ENCODE measurements around the gene TMEM109. TPM values are rescaled to one million over a fixed set of nuclear protein-coding genes. Genes with fewer than 3 reads are reported as not detected.

TMEM109 gene
- polyA plus RNA-seq, 1 donor from 2014 or later: 259 TPM

DNA sequence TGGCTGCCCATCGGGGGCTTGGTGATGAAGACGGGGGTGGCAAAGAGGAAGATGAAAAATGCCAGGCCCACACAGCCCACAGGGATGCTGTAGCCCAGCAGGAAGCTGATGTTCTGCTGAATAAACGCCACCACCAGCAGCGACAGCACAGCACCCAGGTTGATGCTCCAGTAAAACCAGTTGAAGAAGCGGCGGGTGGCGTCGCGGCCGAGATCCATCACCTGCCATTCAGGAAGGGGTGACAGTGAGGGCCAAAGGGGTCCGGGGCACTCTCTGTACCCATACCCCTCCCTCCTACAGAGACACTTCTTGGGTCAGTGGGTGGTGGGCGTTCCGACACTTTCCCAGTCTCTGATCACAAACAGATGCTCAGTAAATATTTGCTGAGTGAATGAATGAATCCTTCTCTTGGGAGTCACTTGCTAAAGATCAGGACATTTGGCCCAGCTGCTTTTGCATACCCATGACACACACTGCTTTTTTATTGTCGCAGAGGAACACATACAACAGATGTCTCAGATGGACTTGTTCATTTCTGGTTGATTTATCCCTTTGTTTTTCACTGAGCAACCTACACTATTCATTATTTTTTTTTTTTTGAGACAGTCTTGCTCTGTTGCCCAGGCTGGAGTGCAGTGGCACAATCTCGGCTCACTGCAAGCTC, 32.8 kb downstream of the TMEM109 start:
- Mint-ChIP-seq H3K27ac (peak overlapping the region; percentile 54 to 91 (median 63)), H3K36me3 (peaks cover 9% of the 10 kb centered on the region), H3K9me3 (no peaks in the 10 kb centered on the region), H3K27me3 (no peaks in the 10 kb centered on the region), H3K4me3 (peak overlapping the region in 1 of 4 donors; percentile 9), H3K4me1 (peaks cover 27 to 58% (median 36%) of the 10 kb centered on the region in 3 donors)

DNA sequence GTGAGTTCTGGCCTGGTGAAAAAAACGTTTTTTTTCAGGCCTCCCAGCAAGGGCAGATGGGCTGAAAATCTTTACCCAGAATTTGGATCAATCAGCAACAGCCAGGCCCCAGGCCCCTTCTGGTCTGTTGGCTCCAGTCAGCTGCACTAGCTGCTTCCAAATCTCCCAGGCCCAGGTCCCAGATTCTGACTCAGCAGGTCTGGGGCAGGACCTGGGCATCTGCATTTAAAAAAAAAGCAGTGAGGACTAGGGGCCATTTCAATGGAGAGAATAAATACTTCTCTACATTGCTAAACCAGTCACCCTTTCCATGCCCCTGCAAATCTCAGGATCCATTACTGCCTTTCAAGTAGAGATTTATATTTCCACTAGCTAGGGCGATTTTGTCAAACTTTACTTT, 33.7 kb downstream of the TMEM109 start:
- peak overlapping the region in 2 of 3 donors; percentile 10 to 46 for H3K27ac Mint-ChIP-seq
- H3K27me3 Mint-ChIP-seq: no peaks in the 10 kb centered on the region
- peaks cover 27 to 54% (median 34%) of the 10 kb centered on the region in 3 donors for H3K4me1 Mint-ChIP-seq
- peaks cover 9% of the 10 kb centered on the region for H3K36me3 Mint-ChIP-seq
- no peaks in the 10 kb centered on the region for H3K9me3 Mint-ChIP-seq
- peak overlapping the region in 1 of 4 donors; percentile 84 for H3K4me3 Mint-ChIP-seq

DNA sequence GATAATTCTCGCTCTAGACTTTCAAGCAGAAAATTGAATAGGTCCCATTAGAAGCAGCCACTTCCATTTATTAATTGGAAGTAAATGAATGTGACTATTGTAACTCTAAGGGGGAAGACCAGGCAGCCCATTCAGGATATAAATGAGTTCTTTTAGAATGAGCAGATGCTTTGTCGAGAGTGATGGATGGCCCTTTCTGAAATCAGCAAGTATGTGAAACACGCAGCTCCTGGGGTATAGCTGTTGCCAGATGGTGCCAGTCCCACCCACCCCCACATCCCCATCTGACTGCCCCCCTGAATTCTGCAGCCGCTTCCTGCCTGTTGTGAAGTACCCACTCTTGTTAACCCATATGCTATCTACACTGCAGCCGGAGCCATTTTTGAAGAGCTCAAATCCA, 34.3 kb downstream of the TMEM109 start:
- H3K36me3 Mint-ChIP-seq: peaks cover 9% of the 10 kb centered on the region
- H3K27ac Mint-ChIP-seq: peak overlapping the region in 2 of 3 donors; percentile 30 to 74
- H3K9me3 Mint-ChIP-seq: no peaks in the 10 kb centered on the region
- H3K4me3 Mint-ChIP-seq: peak overlapping the region in 3 of 4 donors; percentile 76 to 91 (median 84)
- peaks cover 28 to 54% (median 34%) of the 10 kb centered on the region in 3 donors for H3K4me1 Mint-ChIP-seq
- no peaks in the 10 kb centered on the region for H3K27me3 Mint-ChIP-seq

DNA sequence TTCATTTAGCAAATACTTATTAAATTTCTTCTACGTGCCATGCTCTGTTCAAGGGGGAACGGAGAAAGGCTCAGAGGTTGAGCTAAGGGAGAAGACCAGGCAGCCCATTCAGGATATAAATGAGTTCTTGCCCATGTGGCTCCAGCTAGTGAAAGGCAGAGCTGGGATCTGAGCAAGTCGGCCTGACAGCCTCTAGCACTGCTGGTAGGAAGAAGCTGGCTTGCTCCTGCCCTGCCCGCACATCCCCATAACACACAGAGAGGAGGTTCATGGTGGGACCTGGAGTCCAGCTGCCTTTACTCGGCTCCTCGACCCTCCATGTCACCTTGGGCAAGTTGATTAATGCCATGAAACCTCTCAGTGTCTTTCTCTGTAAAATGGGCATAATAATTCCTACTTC, 36.1 kb downstream of the TMEM109 start:
- Mint-ChIP-seq H3K27ac (peak overlapping the region; percentile 70 to 93 (median 90)), H3K9me3 (no peaks in the 10 kb centered on the region), H3K4me1 (peaks cover 31 to 52% (median 38%) of the 10 kb centered on the region in 3 donors), H3K36me3 (peaks cover 4% of the 10 kb centered on the region), H3K27me3 (no peaks in the 10 kb centered on the region), H3K4me3 (peak overlapping the region; percentile 78 to 95 (median 89))

DNA sequence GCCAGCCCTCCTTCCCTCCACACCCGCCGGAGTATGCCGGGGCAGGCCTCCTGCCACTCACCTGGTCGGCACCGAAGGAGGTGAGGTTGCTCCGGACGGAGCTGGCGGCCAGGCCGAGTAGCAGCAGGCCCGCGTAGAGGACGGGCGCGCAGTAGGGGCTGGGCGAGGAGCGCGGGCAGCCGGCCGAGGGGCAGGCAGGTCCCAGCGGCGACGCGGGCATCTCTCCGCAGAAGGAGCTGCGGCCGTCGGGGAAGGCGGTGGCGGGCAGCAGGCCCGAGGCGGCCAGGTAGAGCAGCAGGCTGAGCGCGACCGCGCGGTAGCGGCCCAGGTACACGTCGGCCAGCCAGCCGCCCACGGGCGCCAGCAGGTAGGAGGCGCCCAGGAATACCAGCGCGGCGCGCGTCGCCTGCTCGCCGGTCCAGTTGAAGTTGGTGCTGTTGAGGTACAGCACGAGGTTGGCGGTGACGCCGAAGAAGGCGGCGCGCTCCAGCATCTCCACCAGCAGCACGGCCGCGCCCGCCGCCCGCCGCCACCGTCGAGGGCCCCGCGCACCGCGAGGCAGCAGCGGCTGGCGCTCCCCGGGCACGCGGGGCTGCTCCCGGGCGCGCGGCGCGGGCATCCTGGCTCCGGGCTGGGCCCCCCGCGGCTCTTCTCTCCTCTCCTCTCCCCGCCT, 37.1 kb downstream of the TMEM109 start:
- peaks cover 3% of the 10 kb centered on the region for H3K36me3 Mint-ChIP-seq
- peak overlapping the region; percentile 83 to 95 (median 89) for H3K4me3 Mint-ChIP-seq
- peaks cover 27 to 50% (median 38%) of the 10 kb centered on the region in 3 donors for H3K4me1 Mint-ChIP-seq
- H3K27me3 Mint-ChIP-seq: no peaks in the 10 kb centered on the region
- peak overlapping the region; percentile 70 to 98 (median 94) for H3K27ac Mint-ChIP-seq
- H3K9me3 Mint-ChIP-seq: no peaks in the 10 kb centered on the region

DNA sequence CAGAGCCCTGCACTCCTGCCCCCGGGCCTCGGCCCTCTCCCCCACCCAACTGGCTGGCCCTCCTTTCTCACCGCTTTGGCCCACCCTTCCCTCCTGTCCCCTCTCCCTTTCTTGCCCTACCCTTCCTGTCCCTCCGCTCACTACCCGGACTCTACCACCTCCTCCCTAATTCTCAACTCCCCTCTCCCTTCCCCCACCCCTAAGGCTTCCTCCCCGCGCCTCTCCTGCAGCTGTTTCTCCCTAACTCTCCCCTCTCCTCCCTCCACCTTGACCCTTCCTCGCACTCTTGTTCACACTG, 37.6 kb downstream of the TMEM109 start:
- Mint-ChIP-seq H3K9me3 (no peaks in the 10 kb centered on the region), H3K27me3 (no peaks in the 10 kb centered on the region), H3K27ac (peak overlapping the region; percentile 90 to 98 (median 94)), H3K36me3 (no peaks in the 10 kb centered on the region), H3K4me3 (peak overlapping the region; percentile 83 to 95 (median 88)), H3K4me1 (peaks cover 27 to 45% (median 33%) of the 10 kb centered on the region in 3 donors)

- H3K36me3 Mint-ChIP-seq: no peaks in the 10 kb centered on the region
- peaks cover 27 to 43% (median 31%) of the 10 kb centered on the region in 3 donors for H3K4me1 Mint-ChIP-seq
- H3K4me3 Mint-ChIP-seq: peak within 1 kb of the TSS; percentile 83 to 95 (median 89)
- no peaks in the 10 kb centered on the region for H3K9me3 Mint-ChIP-seq
- H3K27me3 Mint-ChIP-seq: no peaks in the 10 kb centered on the region
- peak within 1 kb of the TSS; percentile 90 to 98 (median 94) for H3K27ac Mint-ChIP-seq
Measured at GRCh38 chr11:60951904-60952741, 38.2 kb downstream of the TMEM109 start, which contains the start of gene SLC15A3. SLC15A3 (minus strand) TSS chr11:60952176; CDS start chr11:60951551, 625 bp downstream.

DNA sequence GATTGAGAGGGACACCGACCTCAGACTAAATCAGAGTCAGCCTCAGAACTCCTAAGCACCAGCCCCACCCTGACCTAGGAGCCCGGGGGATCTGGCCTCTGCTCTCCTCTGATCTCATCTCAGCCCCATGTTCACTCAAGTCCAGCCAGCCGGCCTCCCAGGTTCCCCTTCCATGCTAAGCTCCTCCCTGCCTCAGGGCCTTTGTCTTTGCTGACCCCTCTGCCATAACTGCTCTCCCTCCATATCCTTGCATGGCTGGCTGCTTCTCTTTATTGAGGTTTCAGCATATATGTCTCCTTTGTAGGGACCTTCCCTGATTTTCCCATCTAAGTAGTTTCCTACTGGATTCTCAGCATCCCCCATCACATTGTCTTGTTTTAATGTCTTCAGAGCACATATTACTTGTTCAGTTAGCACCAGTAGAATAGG, 38.8 kb downstream of the TMEM109 start:
- Mint-ChIP-seq H3K9me3 (no peaks in the 10 kb centered on the region), H3K4me3 (peak overlapping the region; percentile 83 to 95 (median 88)), H3K36me3 (no peaks in the 10 kb centered on the region), H3K27ac (peak overlapping the region; percentile 90 to 98 (median 94)), H3K27me3 (no peaks in the 10 kb centered on the region), H3K4me1 (peaks cover 27 to 39% (median 31%) of the 10 kb centered on the region in 3 donors)

GRCh38 chr11:60953781-60954180, 39.8 kb downstream of the TMEM109 start:
- no peaks in the 10 kb centered on the region for H3K9me3 Mint-ChIP-seq
- peak overlapping the region; percentile 90 to 98 (median 94) for H3K27ac Mint-ChIP-seq
- no peaks in the 10 kb centered on the region for H3K27me3 Mint-ChIP-seq
- peaks cover 19 to 32% (median 24%) of the 10 kb centered on the region in 3 donors for H3K4me1 Mint-ChIP-seq
- H3K4me3 Mint-ChIP-seq: peak overlapping the region in 3 of 4 donors; percentile 73 to 84 (median 83)
- H3K36me3 Mint-ChIP-seq: no peaks in the 10 kb centered on the region

DNA sequence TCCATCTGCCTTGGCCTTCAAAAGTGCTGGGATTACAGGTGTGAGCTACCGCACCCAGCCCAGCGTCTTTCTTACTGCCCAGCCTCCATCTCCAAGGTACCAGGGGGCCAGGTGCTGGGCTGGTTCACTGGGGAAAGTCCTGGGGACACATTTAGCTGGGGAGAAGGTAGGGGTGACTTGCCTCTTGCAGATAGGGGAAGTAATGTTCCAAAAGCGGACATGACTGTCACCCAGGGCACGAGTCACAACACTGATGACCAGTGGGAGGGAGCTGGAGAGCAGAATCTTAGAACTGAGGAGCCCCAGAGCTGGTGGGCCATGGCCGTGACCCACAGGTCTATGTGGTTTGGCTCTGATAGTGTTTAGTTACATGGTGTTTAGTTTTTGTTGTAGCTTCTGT, 40.5 kb downstream of the TMEM109 start:
- H3K9me3 Mint-ChIP-seq: no peaks in the 10 kb centered on the region
- H3K4me3 Mint-ChIP-seq: peak overlapping the region in 3 of 4 donors; percentile 25 to 84 (median 63)
- no peaks in the 10 kb centered on the region for H3K36me3 Mint-ChIP-seq
- H3K4me1 Mint-ChIP-seq: peaks cover 19 to 30% (median 22%) of the 10 kb centered on the region in 3 donors
- peak overlapping the region; percentile 90 to 98 (median 94) for H3K27ac Mint-ChIP-seq
- H3K27me3 Mint-ChIP-seq: no peaks in the 10 kb centered on the region

- Mint-ChIP-seq H3K27me3 (no peaks in the 10 kb centered on the region), H3K4me1 (peaks cover 15 to 22% (median 19%) of the 10 kb centered on the region in 3 donors), H3K36me3 (peaks cover 2% of the 10 kb centered on the region), H3K27ac (peak overlapping the region; percentile 18 to 88 (median 23)), H3K9me3 (no peaks in the 10 kb centered on the region), H3K4me3 (peak overlapping the region in 2 of 4 donors; percentile 40 to 57)
Measured at GRCh38 chr11:60955571-60955970, 41.6 kb downstream of the TMEM109 start.

GRCh38 chr11:60957188-60957587, 43.2 kb downstream of the TMEM109 start:
- H3K27ac Mint-ChIP-seq: peak overlapping the region in 1 of 3 donors; percentile 55
- H3K27me3 Mint-ChIP-seq: no peaks in the 10 kb centered on the region
- no peaks in the 10 kb centered on the region for H3K9me3 Mint-ChIP-seq
- H3K4me3 Mint-ChIP-seq: peak overlapping the region in 1 of 4 donors; percentile 10
- H3K4me1 Mint-ChIP-seq: peaks cover 13 to 21% (median 19%) of the 10 kb centered on the region in 3 donors
- H3K36me3 Mint-ChIP-seq: peaks cover 2% of the 10 kb centered on the region

DNA sequence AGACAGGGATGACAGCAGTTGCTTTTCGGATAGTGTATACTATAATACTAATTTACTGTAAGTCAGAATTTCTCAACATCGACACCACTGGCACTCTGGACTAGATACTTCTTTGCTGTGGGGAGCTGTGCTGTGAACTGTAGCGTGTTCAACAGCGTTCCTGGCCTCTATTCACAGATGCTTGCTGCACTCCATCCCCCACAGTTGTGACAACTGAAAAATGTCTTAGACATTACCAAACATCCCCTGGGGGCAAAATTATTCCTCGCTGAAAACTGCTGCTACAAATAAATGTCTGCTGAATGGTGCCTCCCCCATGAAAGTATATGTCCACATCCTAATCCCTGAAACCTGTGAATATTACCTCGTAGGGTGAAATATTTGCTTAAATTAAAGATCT, 45.5 kb downstream of the TMEM109 start:
- no peak overlapping the region for H3K27ac Mint-ChIP-seq
- H3K27me3 Mint-ChIP-seq: no peaks in the 10 kb centered on the region
- H3K36me3 Mint-ChIP-seq: peaks cover 2% of the 10 kb centered on the region
- H3K4me3 Mint-ChIP-seq: no peak overlapping the region
- peaks cover 1 to 4% (median 2%) of the 10 kb centered on the region in 3 donors for H3K4me1 Mint-ChIP-seq
- H3K9me3 Mint-ChIP-seq: no peaks in the 10 kb centered on the region

- H3K27ac Mint-ChIP-seq: no peak overlapping the region
- peaks cover 2% of the 10 kb centered on the region for H3K36me3 Mint-ChIP-seq
- H3K27me3 Mint-ChIP-seq: no peaks in the 10 kb centered on the region
- H3K9me3 Mint-ChIP-seq: no peaks in the 10 kb centered on the region
- peaks cover 0 to 3% (median 1%) of the 10 kb centered on the region in 3 donors for H3K4me1 Mint-ChIP-seq
- H3K4me3 Mint-ChIP-seq: no peak overlapping the region
Measured at GRCh38 chr11:60960405-60960804, 46.4 kb downstream of the TMEM109 start.
